HepG2 (cell line): ENCODE data around the gene TPGS1. TPM values are rescaled to one million over a fixed set of nuclear protein-coding genes. Genes with fewer than 3 reads are reported as not detected.

ENCODE experiments used
- ADNP ChIP-seq: sonication (generic); formaldehyde crosslinking; IDR thresholded peaks from 2 replicates; pipeline ENCODE4 v1.4.0; 2020; ENCODE audit warnings: missing genetic modification reagents
- AGO2 ChIP-seq: fragments of 200-400 bp; formaldehyde crosslinking; optimal IDR thresholded peaks from 2 replicates; pipeline ENCODE3; 2017; ENCODE audit warnings: mild to moderate bottlenecking, low read depth, low read length, moderate library complexity
- CAMTA2 ChIP-seq: sonication (generic); formaldehyde crosslinking; IDR thresholded peaks from 2 replicates; pipeline ENCODE4 v1.4.0; 2020; ENCODE audit warnings: mild to moderate bottlenecking, missing genetic modification reagents, borderline replicate concordance
- EHMT2 ChIP-seq: fragments of 200-600 bp; sonication (generic); IDR thresholded peaks from 2 replicates; pipeline ENCODE4 v1.7.0; 2017; ENCODE audit warnings: antibody characterized with exemption, low read depth, low read length, borderline replicate concordance
- FOXA3 ChIP-seq: IDR thresholded peaks from 2 replicates; pipeline ENCODE4 v1.6.1; 2016; ENCODE audit warnings: missing genetic modification reagents, missing compliant biosample characterization
- FOXC1 ChIP-seq: sonication (generic); formaldehyde crosslinking; IDR thresholded peaks from 2 replicates; pipeline ENCODE4 v1.8.0; 2022; ENCODE audit warnings: mild to moderate bottlenecking, missing genetic modification reagents, borderline replicate concordance
- HDAC1 ChIP-seq: sonication (generic); formaldehyde crosslinking; IDR thresholded peaks from 2 replicates; pipeline ENCODE4 v1.5.1; 2020; ENCODE audit warnings: mild to moderate bottlenecking, missing genetic modification reagents
- IKZF5 ChIP-seq: IDR thresholded peaks from 2 replicates; pipeline ENCODE4 v1.6.1; 2018; ENCODE audit warnings: missing genetic modification reagents, mild to moderate bottlenecking, missing compliant biosample characterization
- MXD4 ChIP-seq: IDR thresholded peaks from 2 replicates; pipeline ENCODE4 v1.6.1; 2016; ENCODE audit warnings: mild to moderate bottlenecking, missing biosample characterization, missing genetic modification reagents
- NFKBIZ ChIP-seq: IDR thresholded peaks from 2 replicates; pipeline ENCODE4 v1.6.1; 2018; ENCODE audit warnings: missing genetic modification reagents, missing compliant biosample characterization
- NR2F1 ChIP-seq, 2 experiments: fragments of 450-650 bp in 1 of 2; formaldehyde crosslinking in 1 of 2; IDR thresholded peaks; 2 replicates each; pipeline versions ENCODE4 v1.5.0 to v1.6.1; 2016 to 2020; ENCODE audit warnings: mild to moderate bottlenecking in 1 of 2, missing compliant biosample characterization in 1 of 2, missing genetic modification reagents in 1 of 2, moderate library complexity in 1 of 2
- PATZ1 ChIP-seq: sonication (generic); formaldehyde crosslinking; IDR thresholded peaks from 2 replicates; pipeline ENCODE4 v1.4.0; 2020; ENCODE audit warnings: missing genetic modification reagents
- RNF219 ChIP-seq: sonication (generic); formaldehyde crosslinking; IDR thresholded peaks from 2 replicates; pipeline ENCODE4 v1.5.0; 2020; ENCODE audit warnings: mild to moderate bottlenecking, missing genetic modification reagents
- SMARCE1 ChIP-seq: fragments of 450-650 bp; IDR thresholded peaks from 2 replicates; pipeline ENCODE4 v1.6.1; 2017; ENCODE audit warnings: borderline replicate concordance
- SRF ChIP-seq: IDR thresholded peaks from 2 replicates; pipeline ENCODE4 v1.6.1; 2011; ENCODE audit warnings: mild to moderate bottlenecking, low read depth, low read length, moderate library complexity
- ZBTB38 ChIP-seq: sonication (generic); formaldehyde crosslinking; IDR thresholded peaks from 2 replicates; pipeline ENCODE4 v1.5.1; 2020; ENCODE audit warnings: mild to moderate bottlenecking, missing genetic modification reagents
- ZFY ChIP-seq: sonication (generic); formaldehyde crosslinking; IDR thresholded peaks from 2 replicates; pipeline ENCODE4 v1.4.0; 2020; ENCODE audit warnings: missing genetic modification reagents
- ZNF180 ChIP-seq: sonication (generic); formaldehyde crosslinking; IDR thresholded peaks from 2 replicates; pipeline ENCODE4 v1.4.0; 2020; ENCODE audit warnings: low read depth, missing genetic modification reagents, borderline replicate concordance
- ZNF317 ChIP-seq: sonication (generic); formaldehyde crosslinking; IDR thresholded peaks from 2 replicates; pipeline ENCODE4 v1.5.0; 2020; ENCODE audit warnings: mild to moderate bottlenecking, missing genetic modification reagents
- ZNF746 ChIP-seq: sonication (generic); formaldehyde crosslinking; IDR thresholded peaks from 2 replicates; pipeline ENCODE4 v1.8.0; 2022; ENCODE audit warnings: mild to moderate bottlenecking, missing genetic modification reagents
- ZNF780A ChIP-seq: sonication (generic); formaldehyde crosslinking; IDR thresholded peaks from 2 replicates; pipeline ENCODE4 v1.8.0; 2022; ENCODE audit warnings: mild to moderate bottlenecking, missing genetic modification reagents, moderate library complexity
- ZNF891 ChIP-seq: sonication (generic); formaldehyde crosslinking; IDR thresholded peaks from 2 replicates; pipeline ENCODE4 v1.5.0; 2020; ENCODE audit warnings: mild to moderate bottlenecking, missing genetic modification reagents
- polyA plus RNA-seq, 8 experiments: library from polyadenylated mRNA; depleted of rRNA in 3 of 8; stranded (reverse) in 7 of 8; unstranded in 1 of 8; fragments of >200 nt; fragmentation: Illumina TruSeq in 4 of 8; extraction: Trizol in 4 of 8; gene quantifications; 2 replicates each; pipeline versions ENCODE4 v1.2.1 to v1.2.3, GENCODE V29; 2011 to 2016; ENCODE audit warnings: low read depth in 4 of 8, missing spikeins in 1 of 8, mixed read lengths in 1 of 8; ENCODE audit not compliant: insufficient read depth in 1 of 8
- total RNA-seq, 5 experiments: library from RNA; depleted of rRNA; stranded (reverse); fragments of >200 nt; fragmentation: Illumina TruSeq; extraction: Trizol; gene quantifications; 2 replicates each; pipeline ENCODE4 v1.2.3, GENCODE V29; 2016; ENCODE audit warnings: low read depth in 1 of 5

Gene TPGS1
- total and polyA plus RNA-seq, 2 of the 13 experiments (the other 11 are each of a cell fraction or from before 2014, with no cell fraction given), result 1.1 to 6.2 TPM

- TF ChIP-seq SMARCE1 (no peak), ZNF891 (CRISPR knock-in tag) (peak; percentile 43; the same call in 1 of the 2 replicates), PATZ1 (peak; percentile 53; the same call in 1 of the 2 replicates), RNF219 (CRISPR knock-in tag) (no peak), ZBTB38 (CRISPR knock-in tag) (peak; percentile 16; the same call in 1 of the 2 replicates), IKZF5 (no peak), CAMTA2 (CRISPR knock-in tag) (peak; percentile 49; the same call in 1 of the 2 replicates), ADNP (CRISPR knock-in tag) (0 out of 2 replicates have a peak, but pooled peaks have one; percentile 14), ZFY (peak; percentile 35; the same call in 1 of the 2 replicates), MXD4 (CRISPR knock-in tag) (0 out of 2 replicates have a peak, but pooled peaks have one; percentile 1), AGO2 (peak; percentile 55), ZNF746 (CRISPR knock-in tag) (peak; percentile 38; the same call in 1 of the 2 replicates), EHMT2 (no peak), SRF (no peak), NR2F1 (CRISPR knock-in tag; IDR thresholded peaks at IDR 0.05) (peak in 1 of 2 experiments; percentile 3; a peak in 1 of 4 replicates), FOXA3 (CRISPR knock-in tag) (no peak), FOXC1 (CRISPR knock-in tag) (0 out of 2 replicates have a peak, but pooled peaks have one; percentile 25), ZNF317 (CRISPR knock-in tag) (peak; percentile 49; the same call in 1 of the 2 replicates), ZNF180 (no peak), HDAC1 (CRISPR knock-in tag) (peak; percentile 30; the same call in 1 of the 2 replicates), ZNF780A (CRISPR knock-in tag) (0 out of 2 replicates have a peak, but pooled peaks have one; percentile 74), NFKBIZ (CRISPR knock-in tag) (no peak)
Measured at GRCh38 chr19:489418-490196, 17.7 kb upstream of the TPGS1 start (continued).
